Measurements from ENCODE around the gene RCE1. TPM values are rescaled to one million over a fixed set of nuclear protein-coding genes. Genes with fewer than 3 reads are reported as not detected.

The RCE1 gene
- total and polyA plus RNA-seq, 2 experiments from 2014 or later, result 19.8 to 41.4 TPM

- H3K27ac ChIP-seq, result no peak overlapping the region
- no peak overlapping the region for H2AFZ ChIP-seq
- DNase-seq (ENCODE audit: low spot score), result no peak
- no peaks in the 10 kb centered on the region for H3K27me3 ChIP-seq
- 83% methylated on average over 1 of the region's 1 CpG for WGBS (ENCODE audit: low lambda C conversion rate, missing lambda C conversion rate)
- no peaks in the 10 kb centered on the region for H3K79me2 ChIP-seq
- no peaks in the 10 kb centered on the region for H3K36me3 ChIP-seq (replicated peaks; ENCODE audit: insufficient read depth, low read depth)
- no peak overlapping the region for H3K4me3 ChIP-seq
- H3K4me1 ChIP-seq (ENCODE audit: insufficient read depth), result no peaks in the 10 kb centered on the region
- no peak overlapping the region for H3K4me2 ChIP-seq
- TF ChIP-seq EZH2 (IDR thresholded peaks at IDR 0.05; ENCODE audit: borderline replicate concordance), result no peak
- no peak for TF ChIP-seq CTCF (IDR thresholded peaks at IDR 0.05; ENCODE audit: poor library complexity)
- no peak for TF ChIP-seq EZH2phosphoT487 (IDR thresholded peaks at IDR 0.05; ENCODE audit: low read depth, severe bottlenecking, unreplicated experiment)
- no peaks in the 10 kb centered on the region for H4K20me1 ChIP-seq (ENCODE audit: insufficient read depth, poor library complexity, severe bottlenecking)
- no peaks in the 10 kb centered on the region for H3K9me3 ChIP-seq (ENCODE audit: low read depth)
- H3K9me2 ChIP-seq (replicated peaks; ENCODE audit: insufficient read depth), result no peaks in the 10 kb centered on the region
These were observed 32.6 kb upstream of the RCE1 start for GRCh38 chr11:66810576-66811185.

GRCh38 chr11:66814678-66815077 is 28.6 kb upstream of the RCE1 start:
- Histone ChIP-seq H2AFZ (no peak overlapping the region), H3K4me3 (no peak overlapping the region), H3K79me2 (no peaks in the 10 kb centered on the region), H3K9me3 (ENCODE audit: low read depth) (no peaks in the 10 kb centered on the region), H3K9me2 (replicated peaks; ENCODE audit: insufficient read depth) (no peaks in the 10 kb centered on the region), H3K27ac (no peak overlapping the region), H3K36me3 (replicated peaks; ENCODE audit: insufficient read depth, low read depth) (no peaks in the 10 kb centered on the region), H3K27me3 (no peaks in the 10 kb centered on the region), H3K4me1 (ENCODE audit: insufficient read depth) (no peaks in the 10 kb centered on the region), H3K4me2 (no peak overlapping the region), H4K20me1 (ENCODE audit: insufficient read depth, poor library complexity, severe bottlenecking) (no peaks in the 10 kb centered on the region)
- 81% methylated on average over 5 of the region's 5 CpGs for WGBS (ENCODE audit: low lambda C conversion rate, missing lambda C conversion rate)
- no peak for DNase-seq (ENCODE audit: low spot score)
- TF ChIP-seq EZH2phosphoT487 (IDR thresholded peaks at IDR 0.05; ENCODE audit: low read depth, severe bottlenecking, unreplicated experiment) (no peak), EZH2 (IDR thresholded peaks at IDR 0.05; ENCODE audit: borderline replicate concordance) (no peak)

- Histone ChIP-seq H3K9me3 (ENCODE audit: low read depth) (no peaks in the 10 kb centered on the region), H3K9me2 (replicated peaks; ENCODE audit: insufficient read depth) (no peaks in the 10 kb centered on the region), H3K27me3 (no peaks in the 10 kb centered on the region), H3K4me1 (ENCODE audit: insufficient read depth) (peaks cover 6% of the 10 kb centered on the region), H3K4me2 (no peak overlapping the region), H4K20me1 (ENCODE audit: insufficient read depth, poor library complexity, severe bottlenecking) (no peaks in the 10 kb centered on the region), H2AFZ (no peak overlapping the region), H3K36me3 (replicated peaks; ENCODE audit: insufficient read depth, low read depth) (no peaks in the 10 kb centered on the region), H3K4me3 (no peak overlapping the region), H3K27ac (no peak overlapping the region), H3K79me2 (no peaks in the 10 kb centered on the region)
- 20% methylated on average over 1 of the region's 1 CpG for WGBS (ENCODE audit: low lambda C conversion rate, missing lambda C conversion rate)
- TF ChIP-seq EZH2phosphoT487 (IDR thresholded peaks at IDR 0.05; ENCODE audit: low read depth, severe bottlenecking, unreplicated experiment), result no peak
- no peak for TF ChIP-seq EZH2 (IDR thresholded peaks at IDR 0.05; ENCODE audit: borderline replicate concordance)
- no peak for TF ChIP-seq CTCF (IDR thresholded peaks at IDR 0.05; ENCODE audit: poor library complexity)
- no peak for DNase-seq (ENCODE audit: low spot score)
These were observed 27.6 kb upstream of the RCE1 start for GRCh38 chr11:66815646-66816045.

GRCh38 chr11:66818231-66818955 is 24.8 kb upstream of the RCE1 start:
- TF ChIP-seq EZH2phosphoT487 (IDR thresholded peaks at IDR 0.05; ENCODE audit: low read depth, severe bottlenecking, unreplicated experiment), result no peak
- TF ChIP-seq EZH2 (IDR thresholded peaks at IDR 0.05; ENCODE audit: borderline replicate concordance), result no peak
- TF ChIP-seq CTCF (IDR thresholded peaks at IDR 0.05; ENCODE audit: poor library complexity), result no peak
- H3K9me2 ChIP-seq (replicated peaks; ENCODE audit: insufficient read depth), result no peaks in the 10 kb centered on the region
- WGBS (ENCODE audit: low lambda C conversion rate, missing lambda C conversion rate), result 44% methylated on average over 3 of the region's 3 CpGs
- no peaks in the 10 kb centered on the region for H3K9me3 ChIP-seq (ENCODE audit: low read depth)
- H3K36me3 ChIP-seq (replicated peaks; ENCODE audit: insufficient read depth, low read depth), result no peaks in the 10 kb centered on the region
- H3K4me1 ChIP-seq (ENCODE audit: insufficient read depth), result peaks cover 6% of the 10 kb centered on the region
- H3K27ac ChIP-seq, result peak overlapping the region; percentile 42
- H3K79me2 ChIP-seq, result no peaks in the 10 kb centered on the region
- H3K27me3 ChIP-seq, result no peaks in the 10 kb centered on the region
- H3K4me3 ChIP-seq, result no peak overlapping the region
- peak; percentile 54 for DNase-seq (ENCODE audit: low spot score)
- no peak overlapping the region for H2AFZ ChIP-seq
- no peaks in the 10 kb centered on the region for H4K20me1 ChIP-seq (ENCODE audit: insufficient read depth, poor library complexity, severe bottlenecking)
- no peak overlapping the region for H3K4me2 ChIP-seq
